GM10266 (cell line): Measurements from ENCODE around the gene FNIP2.
"Not testable (repeated sequence)": the region's sequence is repeated elsewhere in the genome, so short reads cannot be mapped to it uniquely, and the experiment has no call there.

Experiments used
- DNase-seq: peaks from one replicate; pipeline ENCODE4 v3.0.0; 2012; ENCODE audit errors: extremely low spot score
- TF ChIP-seq, protein P1 (sequence below): IDR thresholded peaks from 2 replicates; pipeline ENCODE4 v1.5.1; 2012; ENCODE audit warnings: mild to moderate bottlenecking, low read depth; ENCODE audit not compliant: control insufficient read depth, insufficient read depth; ENCODE audit errors: missing control alignments

Gene FNIP2

GRCh38 chr4:158825433-158826036, 56.7 kb downstream of the FNIP2 start:
- no peak for DNase-seq
- TF ChIP-seq, protein P1, sequence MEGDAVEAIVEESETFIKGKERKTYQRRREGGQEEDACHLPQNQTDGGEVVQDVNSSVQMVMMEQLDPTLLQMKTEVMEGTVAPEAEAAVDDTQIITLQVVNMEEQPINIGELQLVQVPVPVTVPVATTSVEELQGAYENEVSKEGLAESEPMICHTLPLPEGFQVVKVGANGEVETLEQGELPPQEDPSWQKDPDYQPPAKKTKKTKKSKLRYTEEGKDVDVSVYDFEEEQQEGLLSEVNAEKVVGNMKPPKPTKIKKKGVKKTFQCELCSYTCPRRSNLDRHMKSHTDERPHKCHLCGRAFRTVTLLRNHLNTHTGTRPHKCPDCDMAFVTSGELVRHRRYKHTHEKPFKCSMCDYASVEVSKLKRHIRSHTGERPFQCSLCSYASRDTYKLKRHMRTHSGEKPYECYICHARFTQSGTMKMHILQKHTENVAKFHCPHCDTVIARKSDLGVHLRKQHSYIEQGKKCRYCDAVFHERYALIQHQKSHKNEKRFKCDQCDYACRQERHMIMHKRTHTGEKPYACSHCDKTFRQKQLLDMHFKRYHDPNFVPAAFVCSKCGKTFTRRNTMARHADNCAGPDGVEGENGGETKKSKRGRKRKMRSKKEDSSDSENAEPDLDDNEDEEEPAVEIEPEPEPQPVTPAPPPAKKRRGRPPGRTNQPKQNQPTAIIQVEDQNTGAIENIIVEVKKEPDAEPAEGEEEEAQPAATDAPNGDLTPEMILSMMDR = no peak

DNA sequence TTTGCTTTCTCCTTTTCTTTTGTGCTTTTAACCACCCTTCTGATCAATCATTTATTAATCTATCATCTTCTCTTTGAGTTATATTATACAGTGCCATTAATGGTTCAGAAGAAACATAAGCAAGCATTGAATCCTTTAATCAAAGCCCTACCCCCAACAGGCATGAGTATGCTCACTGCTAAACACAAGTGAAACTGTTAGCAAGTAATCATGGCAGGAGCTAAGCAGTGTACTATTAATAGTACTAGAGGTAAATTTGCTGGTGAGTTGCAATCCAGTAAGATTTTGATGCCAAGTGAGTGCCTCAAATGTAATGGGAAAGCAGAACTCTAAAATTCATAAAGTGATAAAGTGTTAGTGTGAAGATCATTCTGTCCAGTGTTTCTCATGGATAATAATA, 57.2 kb downstream of the FNIP2 start:
- DNase-seq = no peak
- TF ChIP-seq, protein P1 = no peak

DNA sequence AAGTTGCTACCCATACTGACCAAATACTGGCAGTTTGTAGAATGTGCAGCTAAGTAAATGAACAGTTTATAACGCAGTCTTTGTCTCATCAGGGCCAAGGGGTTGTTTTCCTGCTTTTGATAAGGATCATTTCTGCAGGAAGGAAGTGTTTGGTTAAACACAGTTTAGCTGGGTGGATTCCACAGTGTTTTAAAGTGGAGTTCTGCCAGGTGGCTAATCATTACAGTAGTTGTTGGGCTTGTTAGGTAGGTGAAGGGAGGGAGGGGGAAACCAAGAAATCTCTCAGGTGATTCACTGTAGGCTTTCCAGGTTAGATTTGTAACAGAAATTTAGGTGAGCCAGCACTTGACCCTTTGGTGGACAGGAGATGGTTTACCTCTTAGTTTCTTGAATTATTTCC, 58.1 kb downstream of the FNIP2 start:
- TF ChIP-seq, protein P1 = no peak
- no peak for DNase-seq

DNA sequence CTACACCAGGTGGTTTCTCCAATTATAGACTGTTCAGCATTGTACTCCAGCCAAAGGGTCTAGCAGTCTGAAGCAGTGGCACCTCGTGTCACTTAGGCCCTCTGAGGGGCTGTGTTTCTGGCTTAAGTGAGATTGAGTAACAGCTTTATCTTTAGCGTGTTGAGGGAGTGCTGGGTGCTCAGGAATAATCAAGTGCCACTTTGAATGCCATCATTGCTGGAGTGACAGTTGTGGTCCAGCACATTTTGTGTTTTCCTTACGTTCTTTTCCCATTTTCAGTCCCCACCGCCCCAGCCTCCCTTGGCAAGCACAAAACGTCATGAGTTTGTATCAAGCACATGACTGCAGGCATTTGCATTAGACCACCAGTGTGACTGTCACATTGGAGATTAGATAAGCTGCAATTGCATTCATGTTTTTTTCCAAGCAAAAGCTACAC, 58.7 kb downstream of the FNIP2 start:
- TF ChIP-seq, protein P1 = no peak
- DNase-seq = no peak

- not testable (repeated sequence) for DNase-seq
Measured at GRCh38 chr4:158828151-158828550, 59.3 kb downstream of the FNIP2 start.

- TF ChIP-seq, protein P1 = no peak
- no peak for DNase-seq
Measured at GRCh38 chr4:158829254-158829653, 60.4 kb downstream of the FNIP2 start.

- no peak for DNase-seq
Measured at GRCh38 chr4:158833602-158834001, 64.8 kb downstream of the FNIP2 start.

More at GRCh38 chr4:158833602-158834001, 64.8 kb downstream of the FNIP2 start:
- TF ChIP-seq, protein P1 = no peak
